Panc1 (cell line): Measurements from ENCODE around the gene CUEDC1.

Experiments used
- TF ChIP-seq, protein P1 (sequence below): fragments of 450-650 bp; IDR thresholded peaks from 2 replicates; pipeline ENCODE4 v1.5.1; 2017; ENCODE audit warnings: mild to moderate bottlenecking
- TF ChIP-seq, protein P2 (sequence below), 2 experiments: IDR thresholded peaks; 2 replicates each; pipeline ENCODE4 v1.6.1; 2011 to 2012; ENCODE audit warnings: low read depth in 2 of 2, control low read depth in 1 of 2, low read length in 1 of 2, mild to moderate bottlenecking in 1 of 2, moderate library complexity in 1 of 2; ENCODE audit not compliant: insufficient read depth in 1 of 2

DNA sequence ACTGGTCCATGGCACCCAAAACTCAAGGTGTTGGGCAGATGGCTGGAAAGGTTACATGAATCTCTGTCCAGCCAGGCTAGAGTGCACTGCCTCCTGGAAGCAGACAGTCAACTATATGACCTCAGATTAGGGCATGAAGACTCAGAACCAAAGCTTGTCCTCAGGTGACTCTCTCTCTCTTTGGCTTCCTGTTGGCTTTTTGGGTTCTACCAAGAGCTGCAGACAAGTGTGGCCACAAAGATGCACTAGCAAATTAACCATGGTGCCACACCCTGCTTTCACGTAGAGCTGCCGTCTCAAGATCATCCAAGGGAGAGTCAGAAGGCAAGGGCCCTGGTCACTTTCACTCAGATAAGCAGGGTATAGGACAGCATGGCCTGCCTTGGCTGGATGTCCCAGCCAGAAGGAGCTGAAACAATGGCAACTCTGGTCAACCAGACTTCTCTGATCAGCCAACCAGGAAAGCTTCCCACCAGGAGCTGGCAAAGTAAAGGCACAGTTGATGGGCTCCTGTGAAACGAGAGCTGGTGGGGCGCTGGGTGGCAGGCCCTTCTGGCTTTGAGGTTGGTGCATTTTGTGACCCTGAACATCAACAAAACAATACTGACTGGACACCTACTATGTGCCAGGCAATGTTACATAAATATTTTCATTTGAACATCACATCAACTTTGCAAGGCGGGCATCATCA, 31.9 kb downstream of the CUEDC1 start:
- TF ChIP-seq, protein P1, sequence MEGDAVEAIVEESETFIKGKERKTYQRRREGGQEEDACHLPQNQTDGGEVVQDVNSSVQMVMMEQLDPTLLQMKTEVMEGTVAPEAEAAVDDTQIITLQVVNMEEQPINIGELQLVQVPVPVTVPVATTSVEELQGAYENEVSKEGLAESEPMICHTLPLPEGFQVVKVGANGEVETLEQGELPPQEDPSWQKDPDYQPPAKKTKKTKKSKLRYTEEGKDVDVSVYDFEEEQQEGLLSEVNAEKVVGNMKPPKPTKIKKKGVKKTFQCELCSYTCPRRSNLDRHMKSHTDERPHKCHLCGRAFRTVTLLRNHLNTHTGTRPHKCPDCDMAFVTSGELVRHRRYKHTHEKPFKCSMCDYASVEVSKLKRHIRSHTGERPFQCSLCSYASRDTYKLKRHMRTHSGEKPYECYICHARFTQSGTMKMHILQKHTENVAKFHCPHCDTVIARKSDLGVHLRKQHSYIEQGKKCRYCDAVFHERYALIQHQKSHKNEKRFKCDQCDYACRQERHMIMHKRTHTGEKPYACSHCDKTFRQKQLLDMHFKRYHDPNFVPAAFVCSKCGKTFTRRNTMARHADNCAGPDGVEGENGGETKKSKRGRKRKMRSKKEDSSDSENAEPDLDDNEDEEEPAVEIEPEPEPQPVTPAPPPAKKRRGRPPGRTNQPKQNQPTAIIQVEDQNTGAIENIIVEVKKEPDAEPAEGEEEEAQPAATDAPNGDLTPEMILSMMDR = no peak
- TF ChIP-seq, protein P2, sequence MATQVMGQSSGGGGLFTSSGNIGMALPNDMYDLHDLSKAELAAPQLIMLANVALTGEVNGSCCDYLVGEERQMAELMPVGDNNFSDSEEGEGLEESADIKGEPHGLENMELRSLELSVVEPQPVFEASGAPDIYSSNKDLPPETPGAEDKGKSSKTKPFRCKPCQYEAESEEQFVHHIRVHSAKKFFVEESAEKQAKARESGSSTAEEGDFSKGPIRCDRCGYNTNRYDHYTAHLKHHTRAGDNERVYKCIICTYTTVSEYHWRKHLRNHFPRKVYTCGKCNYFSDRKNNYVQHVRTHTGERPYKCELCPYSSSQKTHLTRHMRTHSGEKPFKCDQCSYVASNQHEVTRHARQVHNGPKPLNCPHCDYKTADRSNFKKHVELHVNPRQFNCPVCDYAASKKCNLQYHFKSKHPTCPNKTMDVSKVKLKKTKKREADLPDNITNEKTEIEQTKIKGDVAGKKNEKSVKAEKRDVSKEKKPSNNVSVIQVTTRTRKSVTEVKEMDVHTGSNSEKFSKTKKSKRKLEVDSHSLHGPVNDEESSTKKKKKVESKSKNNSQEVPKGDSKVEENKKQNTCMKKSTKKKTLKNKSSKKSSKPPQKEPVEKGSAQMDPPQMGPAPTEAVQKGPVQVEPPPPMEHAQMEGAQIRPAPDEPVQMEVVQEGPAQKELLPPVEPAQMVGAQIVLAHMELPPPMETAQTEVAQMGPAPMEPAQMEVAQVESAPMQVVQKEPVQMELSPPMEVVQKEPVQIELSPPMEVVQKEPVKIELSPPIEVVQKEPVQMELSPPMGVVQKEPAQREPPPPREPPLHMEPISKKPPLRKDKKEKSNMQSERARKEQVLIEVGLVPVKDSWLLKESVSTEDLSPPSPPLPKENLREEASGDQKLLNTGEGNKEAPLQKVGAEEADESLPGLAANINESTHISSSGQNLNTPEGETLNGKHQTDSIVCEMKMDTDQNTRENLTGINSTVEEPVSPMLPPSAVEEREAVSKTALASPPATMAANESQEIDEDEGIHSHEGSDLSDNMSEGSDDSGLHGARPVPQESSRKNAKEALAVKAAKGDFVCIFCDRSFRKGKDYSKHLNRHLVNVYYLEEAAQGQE (IDR thresholded peaks at IDR 0.05; ENCODE audit: insufficient read depth in 1 of 2, low read depth in 2 of 2, low read length in 1 of 2) = no peak
